HEK293T (cell line): ENCODE results near the gene ZNF219.
A peak's percentile ranks its signal among the peaks of the same experiment; 100 is the strongest.

Experiments
- CTCF ChIA-PET: fragments of 350-600 bp; formaldehyde crosslinking; extraction: SDS; loops from one replicate; lab custom pipeline; 2021; ENCODE audit warnings: antibody characterized with exemption, inconsistent platforms; lab: Yijun Ruan, JAX
- POLR2A ChIA-PET: fragments of 350-600 bp; formaldehyde crosslinking; extraction: SDS; loops from one replicate; lab custom pipeline; 2020; ENCODE audit warnings: antibody characterized with exemption, inconsistent platforms; lab: Yijun Ruan, JAX
- DNase-seq: peaks from one replicate; pipeline ENCODE4 v3.0.0; 2012; ENCODE audit warnings: mixed read lengths; ENCODE audit errors: extremely low spot score
- ARNT ChIP-seq: fragments of 450-650 bp; IDR thresholded peaks from 2 replicates; pipeline ENCODE4 v1.6.1; 2017; ENCODE audit warnings: mild to moderate bottlenecking
- BHLHE40 ChIP-seq: fragments of 450-650 bp; IDR thresholded peaks from 2 replicates; pipeline ENCODE4 v1.6.1; 2016; ENCODE audit warnings: mild to moderate bottlenecking, moderate library complexity, borderline replicate concordance
- CTBP1 ChIP-seq: fragments of 450-650 bp; IDR thresholded peaks from 2 replicates; pipeline ENCODE4 v1.6.1; 2016; ENCODE audit warnings: borderline replicate concordance
- ELF4 ChIP-seq: fragments of 450-650 bp; IDR thresholded peaks from 2 replicates; pipeline ENCODE4 v1.6.1; 2017; ENCODE audit warnings: antibody characterized with exemption
- FOXA1 ChIP-seq: fragments of 450-650 bp; IDR thresholded peaks from 2 replicates; pipeline ENCODE4 v1.6.1; 2016; ENCODE audit warnings: mild to moderate bottlenecking
- FOXK2 ChIP-seq: fragments of 450-650 bp; IDR thresholded peaks from 2 replicates; pipeline ENCODE4 v1.6.1; 2016; ENCODE audit warnings: mild to moderate bottlenecking
- FOXM1 ChIP-seq: fragments of 450-650 bp; IDR thresholded peaks from 2 replicates; pipeline ENCODE4 v1.6.1; 2017; ENCODE audit warnings: mild to moderate bottlenecking, borderline replicate concordance
- HDGF ChIP-seq: fragments of 450-650 bp; IDR thresholded peaks from 2 replicates; pipeline ENCODE4 v1.6.1; 2017; ENCODE audit warnings: antibody characterized with exemption, borderline replicate concordance
- L3MBTL2 ChIP-seq: fragments of 450-650 bp; conservative IDR thresholded peaks from 2 replicates; pipeline ENCODE4 v1.6.1; 2016; ENCODE audit warnings: mild to moderate bottlenecking
- LEF1 ChIP-seq: fragments of 450-650 bp; IDR thresholded peaks from 2 replicates; pipeline ENCODE4 v1.6.1; 2017; ENCODE audit warnings: mild to moderate bottlenecking, borderline replicate concordance
- NFRKB ChIP-seq: fragments of 450-650 bp; IDR thresholded peaks from 2 replicates; pipeline ENCODE4 v1.6.1; 2016; ENCODE audit warnings: mild to moderate bottlenecking, moderate library complexity
- PKNOX1 ChIP-seq: fragments of 450-650 bp; IDR thresholded peaks from 2 replicates; pipeline ENCODE4 v1.6.1; 2016
- SP1 ChIP-seq: fragments of 450-650 bp; IDR thresholded peaks from 2 replicates; pipeline ENCODE4 v1.6.1; 2017
- SUZ12 ChIP-seq: fragments of 450-650 bp; IDR thresholded peaks from 2 replicates; pipeline ENCODE4 v1.6.1; 2016; ENCODE audit warnings: mild to moderate bottlenecking
- TARDBP ChIP-seq: fragments of 450-650 bp; IDR thresholded peaks from 2 replicates; pipeline ENCODE4 v1.6.1; 2016
- ZNF384 ChIP-seq: fragments of 450-650 bp; IDR thresholded peaks from 2 replicates; pipeline ENCODE4 v1.6.1; 2016

ZNF219 gene

DNA sequence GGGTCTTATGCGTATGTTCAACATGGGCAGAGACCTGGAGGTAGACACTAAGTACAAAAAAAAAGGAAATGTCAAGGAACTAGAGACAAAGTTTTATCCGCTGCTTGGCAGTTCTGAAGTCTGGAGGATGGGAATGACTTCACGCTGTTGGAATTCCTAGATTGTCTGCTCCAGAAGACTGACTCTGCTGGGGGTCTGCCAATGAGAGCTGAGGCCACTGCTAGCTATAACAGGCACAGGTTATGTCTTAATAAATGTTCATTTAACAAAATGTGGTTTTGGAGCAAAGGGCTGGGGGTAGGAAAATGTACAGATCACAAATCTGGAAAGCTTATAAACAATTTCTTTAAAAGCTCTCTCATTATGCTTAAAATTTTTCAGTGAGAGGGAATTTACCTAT is 35.0 kb downstream of the ZNF219 start:
- no peak for TF ChIP-seq ARNT
- 0 out of 2 replicates have a peak, but pooled peaks have one; percentile 12 for TF ChIP-seq PKNOX1
- ChIA-PET POLR2A (interaction anchor here (2.2 to 3.7 kb wide), 2 partner anchors 8 to 41 kb away, joined by 14 to 15 read pairs; no protein-coding TSS in a partner anchor), CTCF (interaction anchor here (0.6 to 3.5 kb wide), 9 partner anchors 23 to 160 kb away, joined by 3 to 18 read pairs (median 4); no protein-coding TSS in a partner anchor)
- DNase-seq = peak; percentile 40

DNA sequence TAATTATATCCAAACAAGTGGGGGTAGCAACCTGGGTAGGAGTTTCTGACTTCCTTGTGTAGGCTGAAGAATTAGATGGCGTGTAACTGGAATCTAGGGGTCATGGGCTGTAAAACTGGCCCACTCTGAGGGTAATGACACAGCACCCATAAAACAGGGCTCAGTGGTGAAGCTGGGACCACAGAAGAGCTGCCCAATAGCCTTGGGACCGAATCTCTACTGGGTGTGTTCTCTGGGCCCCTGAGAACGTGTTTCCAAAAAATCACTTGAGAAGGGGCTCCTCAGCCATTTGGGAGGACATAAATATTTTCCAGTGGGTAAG is 37.1 kb downstream of the ZNF219 start:
- no peak for TF ChIP-seq PKNOX1
- TF ChIP-seq SP1 = no peak
- no peak for TF ChIP-seq ARNT
- POLR2A ChIA-PET = interaction anchor here (3.7 kb wide), 1 partner anchor 10 kb away, joined by 15 read pairs; no protein-coding TSS in a partner anchor
- CTCF ChIA-PET = interaction anchor here (0.6 to 3.5 kb wide), 2 partner anchors 47 kb away, joined by 3 to 18 read pairs; no protein-coding TSS in a partner anchor
- DNase-seq = no peak

- CTCF ChIA-PET = interaction anchor here (0.6 to 3.5 kb wide), 2 partner anchors 46 to 48 kb away, joined by 3 to 18 read pairs; no protein-coding TSS in a partner anchor
- POLR2A ChIA-PET = interaction anchor here (3.7 kb wide), 1 partner anchor 11 kb away, joined by 15 read pairs; no protein-coding TSS in a partner anchor
- DNase-seq = no peak
- no peak for TF ChIP-seq FOXK2
- no peak for TF ChIP-seq ZNF384
- TF ChIP-seq TARDBP = no peak
- no peak for TF ChIP-seq ARNT
- no peak for TF ChIP-seq L3MBTL2
- TF ChIP-seq LEF1 = no peak
- no peak for TF ChIP-seq ELF4
- no peak for TF ChIP-seq HDGF
- TF ChIP-seq NFRKB = no peak
- no peak for TF ChIP-seq PKNOX1
- no peak for TF ChIP-seq SP1
- no peak for TF ChIP-seq FOXM1
- TF ChIP-seq BHLHE40 = no peak
- no peak for TF ChIP-seq SUZ12
- no peak for TF ChIP-seq FOXA1
- TF ChIP-seq CTBP1 = no peak
Observed at GRCh38 chr14:21060614-21061346, 37.7 kb downstream of the ZNF219 start.

DNA sequence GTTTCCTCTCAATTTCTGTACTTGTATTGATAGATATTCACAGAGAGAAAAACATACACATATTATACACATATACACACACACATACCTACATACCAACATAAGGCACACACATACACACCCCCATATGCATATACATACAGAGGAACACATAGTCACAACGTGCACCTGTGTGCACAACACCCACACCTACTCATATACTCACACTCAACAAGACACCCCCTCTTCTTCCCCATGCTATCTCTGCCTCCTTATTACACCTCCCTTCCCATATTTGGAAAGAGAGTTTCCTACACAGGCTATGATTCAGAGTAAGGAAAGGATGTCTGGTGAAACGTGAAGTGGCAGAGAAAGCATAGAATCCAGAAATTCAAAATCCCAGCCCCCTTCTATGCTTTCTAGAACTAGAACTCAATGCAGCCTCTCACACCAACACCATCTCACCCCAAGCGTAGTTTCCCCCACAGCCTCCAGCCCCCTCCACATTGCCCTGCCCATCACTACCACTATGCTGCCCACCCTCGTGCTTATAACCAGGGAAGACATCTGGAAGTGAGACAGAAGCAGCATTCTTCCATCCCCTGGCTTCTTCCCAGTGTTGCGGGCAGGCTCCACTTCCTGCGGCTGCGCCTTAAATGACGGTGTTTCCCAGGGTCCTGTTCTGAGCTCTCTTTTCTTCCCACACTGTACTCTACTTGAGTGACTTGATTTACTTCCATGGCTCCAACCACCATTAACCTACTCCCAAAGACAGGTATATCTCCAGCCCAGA is 38.4 kb downstream of the ZNF219 start:
- ChIA-PET POLR2A (interaction anchor here (3.7 kb wide), 1 partner anchor 11 kb away, joined by 15 read pairs; no protein-coding TSS in a partner anchor), CTCF (interaction anchor here (1.0 kb wide), 1 partner anchor 89 kb away, joined by 3 read pairs; no protein-coding TSS in a partner anchor)
- TF ChIP-seq ARNT = no peak
- TF ChIP-seq TARDBP = no peak
- TF ChIP-seq NFRKB = no peak
- TF ChIP-seq SUZ12 = no peak
- no peak for TF ChIP-seq FOXM1
- no peak for TF ChIP-seq PKNOX1
- TF ChIP-seq ELF4 = no peak
- TF ChIP-seq BHLHE40 = no peak
- no peak for TF ChIP-seq LEF1
- no peak for TF ChIP-seq HDGF
- no peak for TF ChIP-seq CTBP1
- no peak for TF ChIP-seq SP1
- no peak for DNase-seq

DNA sequence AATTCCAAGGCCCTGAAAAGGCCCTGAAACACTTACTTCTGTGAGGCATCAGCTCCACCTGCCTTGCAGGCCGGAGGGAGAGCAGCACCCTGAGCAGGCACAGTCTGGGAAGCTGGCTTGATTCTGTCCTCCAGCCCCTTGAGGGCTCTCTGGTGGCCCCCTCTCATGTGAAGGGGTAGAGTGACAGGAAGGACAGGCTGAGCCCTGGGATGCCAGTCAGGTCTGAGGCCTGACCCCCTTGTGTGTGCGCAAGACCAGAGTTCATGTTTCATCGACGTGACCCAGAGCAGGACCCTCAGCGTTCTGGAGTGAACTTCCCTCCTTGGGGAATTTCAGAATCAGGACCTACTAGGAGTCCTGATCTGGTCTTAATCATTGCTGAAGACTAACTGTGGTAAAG is 39.6 kb downstream of the ZNF219 start:
- CTCF ChIA-PET = interaction anchor here (0.9 to 1.9 kb wide), 4 partner anchors 15 to 88 kb away, joined by 3 to 5 read pairs (median 3); no protein-coding TSS in a partner anchor
- TF ChIP-seq HDGF = no peak
- TF ChIP-seq FOXM1 = no peak
- no peak for TF ChIP-seq FOXA1
- TF ChIP-seq NFRKB = no peak
- TF ChIP-seq LEF1 = no peak
- no peak for TF ChIP-seq L3MBTL2
- TF ChIP-seq ZNF384 = no peak
- TF ChIP-seq SP1 = no peak
- no peak for TF ChIP-seq FOXK2
- no peak for TF ChIP-seq ARNT
- no peak for TF ChIP-seq PKNOX1
- no peak for TF ChIP-seq CTBP1
- no peak for TF ChIP-seq BHLHE40
- POLR2A ChIA-PET = interaction anchor here (0.9 kb wide), 1 partner anchor 11 kb away, joined by 3 read pairs; no protein-coding TSS in a partner anchor

More for the DNA sequence above, 39.6 kb downstream of the ZNF219 start:
- DNase-seq = no peak
